Tibial artery (tissue), 4 donors: Measurements from ENCODE around the gene SPSB1.

Experiments
- DNase-seq, 2 donors: peaks; one replicate each; pipeline ENCODE4 v3.0.0-alpha.2; 2019
- H3K27ac ChIP-seq, 2 donors: fragments of 200-600 bp; sonication (generic) in 1 of 2; 1 replicate in 1 of 2; 2 replicates in 1 of 2; pipeline ENCODE4 v1.5.1; 2018 to 2019; ENCODE audit warnings: mild to moderate bottlenecking in 1 of 2
- H3K27me3 ChIP-seq, 2 donors: fragments of 200-600 bp; sonication (generic) in 1 of 2; one replicate each; pipeline versions ENCODE4 v1.5.1 to v1.6.0; 2016 to 2019
- H3K36me3 ChIP-seq, 3 donors: fragments of 200-600 bp; sonication (generic) in 2 of 3; one replicate each; pipeline ENCODE4 v1.5.1; 2016 to 2019; ENCODE audit warnings: mild to moderate bottlenecking in 2 of 3
- H3K4me1 ChIP-seq, 4 donors: fragments of 200-600 bp; sonication (generic) in 2 of 4; 1 replicate in 3 of 4; 2 replicates in 1 of 4; pipeline ENCODE4 v1.5.1; 2016 to 2019
- H3K4me3 ChIP-seq, 2 donors: fragments of 200-600 bp; sonication (generic) in 1 of 2; 1 replicate in 1 of 2; 2 replicates in 1 of 2; pipeline ENCODE4 v1.5.1; 2018 to 2019; ENCODE audit warnings: mild to moderate bottlenecking in 2 of 2
- H3K9me3 ChIP-seq, 3 donors: fragments of 200-600 bp; sonication (generic) in 1 of 3; one replicate each; pipeline ENCODE4 v1.5.1; 2016 to 2019
- CTCF ChIP-seq, 2 experiments: fragments of 200-600 bp in 1 of 2; fragments of 450-650 bp in 1 of 2; IDR thresholded peaks; one replicate each; pipeline ENCODE4 v1.5.1; 2017 to 2019; ENCODE audit warnings: antibody characterized with exemption in 2 of 2, mild to moderate bottlenecking in 1 of 2, moderate library complexity in 1 of 2
- intact Hi-C: fragments of 100-400 bp; cut with DNase I; formaldehyde crosslinking; loops from one replicate; pipeline ENCODE4 v1.15.0; 2023; ENCODE audit warnings: low total_unique reads

SPSB1 gene

GRCh38 chr1:9361630-9362260 lies 69.1 kb downstream of the SPSB1 start:
- no peak for TF ChIP-seq CTCF (IDR thresholded peaks at IDR 0.05)
- intact Hi-C loops: no loop called here
- no peak for DNase-seq
- H3K27ac ChIP-seq: peak overlapping the region; percentile 62 to 66
- peak overlapping the region in 1 of 2 donors; percentile 12 for H3K4me3 ChIP-seq
- no peaks in the 10 kb centered on the region for H3K9me3 ChIP-seq
- no peaks in the 10 kb centered on the region for H3K27me3 ChIP-seq
- H3K36me3 ChIP-seq: peaks cover 8 to 24% (median 22%) of the 10 kb centered on the region in 3 donors
- H3K4me1 ChIP-seq: peaks cover 0 to 98% (median 49%) of the 10 kb centered on the region in 4 donors

- Histone ChIP-seq H3K4me3 (no peak overlapping the region), H3K36me3 (peaks cover 8 to 27% (median 26%) of the 10 kb centered on the region in 3 donors), H3K9me3 (no peaks in the 10 kb centered on the region), H3K4me1 (peaks cover 0 to 100% (median 49%) of the 10 kb centered on the region in 4 donors), H3K27ac (peak overlapping the region; percentile 62 to 66), H3K27me3 (no peaks in the 10 kb centered on the region)
- no peak for TF ChIP-seq CTCF (IDR thresholded peaks at IDR 0.05)
- no peak for DNase-seq
- intact Hi-C loops: no loop called here
Measured at GRCh38 chr1:9362488-9362887, 69.8 kb downstream of the SPSB1 start.

GRCh38 chr1:9363061-9363471 lies 70.4 kb downstream of the SPSB1 start:
- H3K9me3 ChIP-seq: no peaks in the 10 kb centered on the region
- DNase-seq: no peak
- intact Hi-C loops: no loop called here
- H3K27ac ChIP-seq: peak overlapping the region; percentile 62 to 66
- no peak overlapping the region for H3K4me3 ChIP-seq
- peaks cover 9 to 27% (median 26%) of the 10 kb centered on the region in 3 donors for H3K36me3 ChIP-seq
- peaks cover 0 to 98% (median 46%) of the 10 kb centered on the region in 4 donors for H3K4me1 ChIP-seq
- no peak for TF ChIP-seq CTCF (IDR thresholded peaks at IDR 0.05)
- H3K27me3 ChIP-seq: no peaks in the 10 kb centered on the region

GRCh38 chr1:9366298-9366697 lies 73.6 kb downstream of the SPSB1 start:
- Histone ChIP-seq H3K4me1 (peaks cover 0 to 97% (median 55%) of the 10 kb centered on the region in 4 donors), H3K9me3 (no peaks in the 10 kb centered on the region), H3K4me3 (no peak overlapping the region), H3K36me3 (peaks cover 9 to 32% (median 28%) of the 10 kb centered on the region in 3 donors), H3K27ac (peak overlapping the region; percentile 46 to 62), H3K27me3 (no peaks in the 10 kb centered on the region)
- DNase-seq: no peak
- intact Hi-C loops: no loop called here
- no peak for TF ChIP-seq CTCF (IDR thresholded peaks at IDR 0.05)

- intact Hi-C loops: no loop called here
- no peaks in the 10 kb centered on the region for H3K27me3 ChIP-seq
Measured at GRCh38 chr1:9366943-9367780, 74.5 kb downstream of the SPSB1 start.

More at GRCh38 chr1:9366943-9367780, 74.5 kb downstream of the SPSB1 start:
- peak overlapping the region; percentile 46 to 62 for H3K27ac ChIP-seq
- H3K36me3 ChIP-seq: peaks cover 9 to 32% (median 28%) of the 10 kb centered on the region in 3 donors
- H3K4me3 ChIP-seq: no peak overlapping the region
- TF ChIP-seq CTCF (IDR thresholded peaks at IDR 0.05): no peak
- no peak for DNase-seq
- no peaks in the 10 kb centered on the region for H3K9me3 ChIP-seq
- H3K4me1 ChIP-seq: peaks cover 0 to 97% (median 54%) of the 10 kb centered on the region in 4 donors
